HFFc6 (cell line): ENCODE measurements around the gene THOC2. TPM values are rescaled to one million over a fixed set of nuclear protein-coding genes. Genes with fewer than 3 reads are reported as not detected.
A peak's percentile ranks its signal among the peaks of the same experiment; 100 is the strongest.
"Not testable (repeated sequence)": the region's sequence is repeated elsewhere in the genome, so short reads cannot be mapped to it uniquely, and the experiment has no call there.

Experiments used
- DNase-seq: peaks from one replicate; pipeline ENCODE4 v3.0.0-alpha.2; 2018
- H3K27ac Mint-ChIP-seq: 2 replicates; pipeline ENCODE4 v1.8.0; 2020; ENCODE audit warnings: mild to moderate bottlenecking, mixed read lengths
- H3K27me3 Mint-ChIP-seq: 2 replicates; pipeline ENCODE4 v1.8.0; 2021; ENCODE audit warnings: mild to moderate bottlenecking, moderate library complexity, mixed read lengths; ENCODE audit not compliant: insufficient read depth
- H3K36me3 Mint-ChIP-seq: 2 replicates; pipeline ENCODE4 v1.8.0; 2021; ENCODE audit warnings: low read depth, mixed read lengths
- H3K4me1 Mint-ChIP-seq: 2 replicates; pipeline ENCODE4 v1.8.0; 2020; ENCODE audit warnings: low read depth, mixed read lengths
- H3K4me3 Mint-ChIP-seq: 2 replicates; pipeline ENCODE4 v1.8.0; 2020; ENCODE audit warnings: mild to moderate bottlenecking, moderate library complexity, mixed read lengths
- H3K9me3 Mint-ChIP-seq: 2 replicates; pipeline ENCODE4 v1.8.0; 2020; ENCODE audit warnings: mild to moderate bottlenecking, mixed read lengths
- CTCF ChIP-seq: fragments of 200-600 bp; sonication (generic); IDR thresholded peaks from 2 replicates; pipeline ENCODE4 v1.5.0; 2021; ENCODE audit warnings: antibody characterized with exemption, mild to moderate bottlenecking
- total RNA-seq, 6 experiments: library from RNA; stranded (reverse); fragmentation: NEBNext Ultra II Directional; extraction: Animal tissue kit (Norgen Biotek cat#: 25700); gene quantifications; 2 replicates in 1 of 6; 3 replicates in 5 of 6; pipeline ENCODE4 v1.2.3, GENCODE V29; 2021

Gene THOC2
- total RNA-seq, 6 experiments from 2014 or later = 49.9 to 54.3 (median 52.9) TPM

GRCh38 chrX:123675154-123675553 lies 57.7 kb downstream of the THOC2 start:
- peaks cover 25% of the 10 kb centered on the region for H3K36me3 Mint-ChIP-seq
- TF ChIP-seq CTCF = no peak
- H3K27ac Mint-ChIP-seq = no peak overlapping the region

GRCh38 chrX:123673813-123674212 lies 59.0 kb downstream of the THOC2 start:
- Mint-ChIP-seq H3K27me3 (no peaks in the 10 kb centered on the region; the same call in none of the 2 replicates), H3K9me3 (no peaks in the 10 kb centered on the region), H3K27ac (peak overlapping the region; percentile 52; the same call in 1 of the 2 replicates), H3K4me3 (no peak overlapping the region), H3K4me1 (peaks cover 14% of the 10 kb centered on the region), H3K36me3 (peaks cover 26% of the 10 kb centered on the region)
- no peak for TF ChIP-seq CTCF
- DNase-seq = no peak

More at GRCh38 chrX:123675154-123675553, 57.7 kb downstream of the THOC2 start:
- H3K4me3 Mint-ChIP-seq = no peak overlapping the region
- no peaks in the 10 kb centered on the region; the same call in none of the 2 replicates for H3K27me3 Mint-ChIP-seq
- H3K4me1 Mint-ChIP-seq = peaks cover 14% of the 10 kb centered on the region
- no peak for DNase-seq
- H3K9me3 Mint-ChIP-seq = no peaks in the 10 kb centered on the region

DNA sequence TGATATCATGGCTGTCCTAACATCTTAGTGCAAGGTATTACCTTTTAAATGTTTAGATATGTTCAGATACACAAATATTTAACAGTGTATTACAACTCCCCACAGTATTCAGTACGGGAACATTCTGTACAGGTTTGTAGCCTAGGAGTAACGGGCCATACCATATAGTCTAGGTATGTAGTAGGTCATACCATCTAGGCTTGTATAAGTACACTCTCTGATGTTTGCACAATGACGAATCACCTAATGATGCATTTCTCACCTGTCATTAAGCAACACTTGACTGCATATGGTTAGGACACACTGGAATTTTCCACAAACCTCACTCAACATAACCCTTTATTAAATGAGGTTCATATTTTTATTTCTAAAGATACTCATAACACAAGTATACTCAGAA lies 67.7 kb downstream of the THOC2 start:
- H3K4me3 Mint-ChIP-seq = no peak overlapping the region
- peaks cover 22% of the 10 kb centered on the region for H3K36me3 Mint-ChIP-seq
- no peak for TF ChIP-seq CTCF
- H3K4me1 Mint-ChIP-seq = peaks cover 22% of the 10 kb centered on the region
- no peak for DNase-seq
- H3K9me3 Mint-ChIP-seq = no peaks in the 10 kb centered on the region
- H3K27me3 Mint-ChIP-seq = no peaks in the 10 kb centered on the region; the same call in 1 of the 2 replicates
- no peak overlapping the region for H3K27ac Mint-ChIP-seq

DNA sequence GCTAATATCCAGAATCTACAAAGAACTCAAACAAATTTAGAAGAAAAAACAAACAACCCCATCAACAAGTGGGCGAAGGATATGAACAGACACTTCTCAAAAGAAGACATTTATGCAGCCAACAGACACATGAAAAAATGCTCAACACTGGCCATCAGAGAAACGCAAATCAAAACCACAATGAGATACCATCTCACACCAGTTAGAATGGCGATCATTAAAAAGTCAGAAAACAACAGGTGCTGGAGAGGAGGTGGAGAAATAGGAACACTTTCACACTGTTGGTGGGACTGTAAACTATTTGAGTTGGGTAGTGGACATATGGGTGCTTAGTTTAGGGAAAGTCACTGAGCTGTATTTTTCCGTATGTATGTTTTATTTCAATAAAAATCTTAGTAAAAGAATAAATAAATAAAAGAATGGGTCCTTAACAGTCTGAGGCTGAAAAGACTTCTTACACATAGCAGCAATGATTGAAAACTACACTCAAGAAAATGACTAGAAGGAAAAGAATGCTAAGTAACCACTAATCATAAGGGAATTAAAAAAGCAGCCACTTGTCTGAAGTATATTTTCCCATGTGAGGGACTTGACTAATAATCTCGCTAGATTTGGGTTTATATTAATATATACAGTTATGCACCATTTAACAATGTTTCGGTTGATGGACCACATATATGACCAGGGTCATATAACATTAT lies 68.2 kb downstream of the THOC2 start:
- not testable (repeated sequence) for H3K27me3 Mint-ChIP-seq, H3K27ac Mint-ChIP-seq, H3K9me3 Mint-ChIP-seq, H3K4me3 Mint-ChIP-seq
- Mint-ChIP-seq H3K4me1 (peaks cover 22% of the 10 kb centered on the region), H3K36me3 (peaks cover 19% of the 10 kb centered on the region)
- peak; percentile 21 for DNase-seq

DNA sequence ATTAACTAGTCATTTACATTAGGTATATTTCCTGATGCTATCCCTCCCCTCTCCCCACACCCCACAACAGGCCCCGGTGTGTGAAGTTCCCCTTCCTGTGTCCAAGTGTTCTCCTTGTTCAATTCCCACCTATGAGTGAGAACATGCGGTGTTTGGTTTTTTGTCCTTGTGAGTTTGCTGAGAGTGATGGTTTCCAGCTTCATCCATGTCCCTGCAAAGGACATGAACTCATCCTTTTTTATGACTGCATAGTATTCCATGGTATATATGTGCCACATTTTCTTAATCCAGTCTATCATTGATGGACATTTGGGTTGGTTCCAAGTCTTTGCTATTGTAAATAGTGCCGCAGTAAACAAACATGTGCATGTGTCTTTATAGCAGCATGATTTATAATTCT lies 69.1 kb downstream of the THOC2 start:
- H3K36me3 Mint-ChIP-seq = peaks cover 17% of the 10 kb centered on the region
- not testable (repeated sequence) for H3K27me3 Mint-ChIP-seq, H3K9me3 Mint-ChIP-seq, H3K4me3 Mint-ChIP-seq, DNase-seq, H3K27ac Mint-ChIP-seq
- H3K4me1 Mint-ChIP-seq = peaks cover 22% of the 10 kb centered on the region

DNA sequence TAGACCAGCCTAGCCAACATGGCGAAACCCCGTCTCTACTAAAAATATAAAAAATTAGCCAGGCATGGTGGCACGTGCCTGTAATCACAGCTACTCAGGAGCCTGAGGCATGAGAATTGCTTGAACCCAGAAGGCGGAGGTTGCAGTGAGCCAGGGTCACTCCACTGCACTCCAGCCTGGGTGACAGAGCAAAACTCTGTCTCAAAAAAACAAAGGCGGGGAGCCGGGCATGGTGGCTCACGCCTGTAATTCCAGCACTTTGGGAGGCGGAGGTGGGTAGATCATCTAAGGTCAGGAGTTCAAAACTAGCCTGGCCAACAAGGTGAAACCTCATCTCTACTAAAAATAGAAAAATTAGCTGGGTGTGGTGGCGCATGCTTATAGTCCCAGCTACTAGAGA lies 76.3 kb downstream of the THOC2 start:
- H3K27me3 Mint-ChIP-seq, H3K27ac Mint-ChIP-seq, DNase-seq, H3K4me1 Mint-ChIP-seq, H3K4me3 Mint-ChIP-seq, H3K9me3 Mint-ChIP-seq: not testable (repeated sequence)
- peaks cover 22% of the 10 kb centered on the region for H3K36me3 Mint-ChIP-seq

- not testable (repeated sequence) for H3K4me3 Mint-ChIP-seq, H3K27ac Mint-ChIP-seq, DNase-seq, H3K9me3 Mint-ChIP-seq, H3K27me3 Mint-ChIP-seq
- H3K4me1 Mint-ChIP-seq = peaks cover 52% of the 10 kb centered on the region
- peaks cover 18% of the 10 kb centered on the region for H3K36me3 Mint-ChIP-seq
These were observed 84.1 kb downstream of the THOC2 start for GRCh38 chrX:123648811-123649181.
